Activated CD8-positive, alpha-beta T cell treated with anti-CD3 and anti-CD28 coated beads for 36 hours (primary cell): Measurements from ENCODE around the gene ATG9B. TPM values are rescaled to one million over a fixed set of nuclear protein-coding genes. Genes with fewer than 3 reads are reported as not detected.

ENCODE experiments used
- ATAC-seq: fragments of 200-7000 bp; cut with Tn5 transposase; one replicate; pipeline ENCODE4 v1.10.0; 2021; ENCODE audit warnings: mild to moderate bottlenecking, moderate library complexity
- CTCF ChIA-PET: fragments of 350-600 bp; sonication (Branson Sonifier 250); formaldehyde crosslinking; loops from one replicate; lab custom pipeline; 2021; ENCODE audit warnings: antibody characterized with exemption; lab: Charles Lee
- POLR2A ChIA-PET: fragments of 350-600 bp; sonication (Branson Sonifier 250); formaldehyde crosslinking; loops from one replicate; lab custom pipeline; 2021; ENCODE audit warnings: antibody characterized with exemption; lab: Charles Lee
- DNase-seq: peaks from one replicate; pipeline ENCODE4 v3.0.0-alpha.2; 2020
- H3K27ac Mint-ChIP-seq: one replicate; pipeline ENCODE4 v1.8.0; 2021; ENCODE audit warnings: mild to moderate bottlenecking, mixed read lengths
- H3K27me3 Mint-ChIP-seq: one replicate; pipeline ENCODE4 v1.8.0; 2021; ENCODE audit warnings: mixed read lengths
- H3K36me3 Mint-ChIP-seq: one replicate; pipeline ENCODE4 v1.8.0; 2021; ENCODE audit warnings: low read depth, mixed read lengths
- H3K4me1 Mint-ChIP-seq: one replicate; pipeline ENCODE4 v1.8.0; 2021; ENCODE audit warnings: low read depth, mixed read lengths
- H3K4me3 Mint-ChIP-seq: one replicate; pipeline ENCODE4 v1.8.0; 2021; ENCODE audit warnings: mild to moderate bottlenecking, moderate library complexity, mixed read lengths
- H3K9me3 Mint-ChIP-seq: one replicate; pipeline ENCODE4 v1.8.0; 2021; ENCODE audit warnings: mixed read lengths
- intact Hi-C: fragments of 100-400 bp; cut with micrococcal nuclease; formaldehyde crosslinking; loops from one replicate; pipeline ENCODE4 v1.10.0; 2022
- total RNA-seq, 2 experiments: library from RNA; stranded (reverse); gene quantifications; one replicate each; pipeline ENCODE4 v1.2.3, GENCODE V29; 2021
- TF ChIP-seq, protein P1 (sequence below): fragments of 200-600 bp; IDR thresholded peaks from one replicate; pipeline ENCODE4 v1.8.0; 2022; ENCODE audit warnings: antibody characterized with exemption, mild to moderate bottlenecking

The ATG9B gene
- total RNA-seq, 2 experiments from 2014 or later: 12.6 to 14.0 TPM

DNA sequence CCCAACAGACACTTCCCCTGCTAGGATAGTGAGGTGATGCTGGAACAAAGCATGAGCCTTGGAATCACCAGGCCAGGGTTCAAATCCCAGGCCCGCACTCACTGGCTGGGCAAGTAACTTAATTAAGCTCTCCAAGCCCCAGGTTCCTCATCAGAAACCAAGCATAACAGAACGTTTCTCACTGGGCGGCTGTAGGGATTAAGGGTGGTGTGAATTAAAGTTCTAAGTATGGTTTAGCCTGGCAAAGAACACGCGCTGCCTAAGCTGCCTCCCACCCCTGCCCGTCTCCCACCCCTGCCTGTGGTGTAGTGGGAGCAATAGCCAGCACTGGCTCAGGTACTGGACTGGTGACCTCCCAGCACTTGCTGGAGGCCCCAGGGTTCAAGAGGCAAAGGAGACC is 40.7 kb upstream of the ATG9B start:
- POLR2A ChIA-PET: no interaction called here
- no peaks in the 10 kb centered on the region for H3K9me3 Mint-ChIP-seq
- no peak overlapping the region for H3K4me3 Mint-ChIP-seq
- intact Hi-C loops: no loop called here
- no peak overlapping the region for H3K27ac Mint-ChIP-seq
- DNase-seq: no peak
- no peak for ATAC-seq
- H3K36me3 Mint-ChIP-seq: peaks cover 10% of the 10 kb centered on the region
- TF ChIP-seq, protein P1, sequence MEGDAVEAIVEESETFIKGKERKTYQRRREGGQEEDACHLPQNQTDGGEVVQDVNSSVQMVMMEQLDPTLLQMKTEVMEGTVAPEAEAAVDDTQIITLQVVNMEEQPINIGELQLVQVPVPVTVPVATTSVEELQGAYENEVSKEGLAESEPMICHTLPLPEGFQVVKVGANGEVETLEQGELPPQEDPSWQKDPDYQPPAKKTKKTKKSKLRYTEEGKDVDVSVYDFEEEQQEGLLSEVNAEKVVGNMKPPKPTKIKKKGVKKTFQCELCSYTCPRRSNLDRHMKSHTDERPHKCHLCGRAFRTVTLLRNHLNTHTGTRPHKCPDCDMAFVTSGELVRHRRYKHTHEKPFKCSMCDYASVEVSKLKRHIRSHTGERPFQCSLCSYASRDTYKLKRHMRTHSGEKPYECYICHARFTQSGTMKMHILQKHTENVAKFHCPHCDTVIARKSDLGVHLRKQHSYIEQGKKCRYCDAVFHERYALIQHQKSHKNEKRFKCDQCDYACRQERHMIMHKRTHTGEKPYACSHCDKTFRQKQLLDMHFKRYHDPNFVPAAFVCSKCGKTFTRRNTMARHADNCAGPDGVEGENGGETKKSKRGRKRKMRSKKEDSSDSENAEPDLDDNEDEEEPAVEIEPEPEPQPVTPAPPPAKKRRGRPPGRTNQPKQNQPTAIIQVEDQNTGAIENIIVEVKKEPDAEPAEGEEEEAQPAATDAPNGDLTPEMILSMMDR: no peak
- peaks cover 18% of the 10 kb centered on the region for H3K4me1 Mint-ChIP-seq
- no peaks in the 10 kb centered on the region for H3K27me3 Mint-ChIP-seq
- CTCF ChIA-PET: no interaction called here

DNA sequence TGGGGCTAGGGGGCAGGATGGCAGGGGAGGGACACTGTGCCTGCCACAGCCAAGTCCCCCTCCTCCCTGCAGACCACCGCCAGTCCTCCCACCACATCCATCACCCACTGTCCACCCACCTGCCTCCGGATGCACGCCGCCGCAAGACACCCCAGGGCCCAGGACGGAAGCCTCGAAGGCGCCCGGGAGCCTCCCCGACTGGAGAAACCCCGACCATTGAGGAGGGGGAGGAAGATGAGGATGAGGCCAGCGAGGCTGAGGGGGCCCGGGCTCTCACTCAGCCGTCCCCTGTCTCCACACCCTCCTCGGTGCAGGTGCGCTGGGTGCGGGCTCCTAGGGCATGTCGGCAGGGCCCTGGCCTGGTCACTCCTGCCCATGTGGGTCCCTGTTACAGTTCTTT is 40.2 kb upstream of the ATG9B start:
- H3K4me1 Mint-ChIP-seq: peaks cover 18% of the 10 kb centered on the region
- H3K27ac Mint-ChIP-seq: no peak overlapping the region
- H3K4me3 Mint-ChIP-seq: no peak overlapping the region
- POLR2A ChIA-PET: no interaction called here
- peaks cover 10% of the 10 kb centered on the region for H3K36me3 Mint-ChIP-seq
- ATAC-seq (no peak), DNase-seq (no peak)
- intact Hi-C loops: no loop called here
- TF ChIP-seq, protein P1: no peak
- CTCF ChIA-PET: no interaction called here
- H3K27me3 Mint-ChIP-seq: no peaks in the 10 kb centered on the region
- H3K9me3 Mint-ChIP-seq: no peaks in the 10 kb centered on the region

DNA sequence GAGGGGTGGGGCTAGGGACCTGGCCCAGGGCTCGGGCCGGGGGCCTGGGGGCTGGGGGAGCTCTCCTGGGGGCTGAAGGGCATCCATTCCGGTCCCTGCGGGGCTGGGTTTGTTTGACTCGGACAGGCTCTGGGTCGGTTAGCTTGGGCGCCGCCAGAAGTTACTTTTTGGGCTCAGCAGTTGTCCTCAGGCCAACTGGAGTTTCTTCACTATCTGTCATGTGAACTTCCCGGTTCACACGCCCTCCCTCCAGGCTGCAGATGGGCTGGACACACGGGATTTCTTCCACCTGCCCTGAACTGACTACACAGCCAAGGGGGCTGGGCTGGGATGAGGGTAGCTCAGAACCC is 38.9 kb upstream of the ATG9B start:
- POLR2A ChIA-PET: no interaction called here

DNA sequence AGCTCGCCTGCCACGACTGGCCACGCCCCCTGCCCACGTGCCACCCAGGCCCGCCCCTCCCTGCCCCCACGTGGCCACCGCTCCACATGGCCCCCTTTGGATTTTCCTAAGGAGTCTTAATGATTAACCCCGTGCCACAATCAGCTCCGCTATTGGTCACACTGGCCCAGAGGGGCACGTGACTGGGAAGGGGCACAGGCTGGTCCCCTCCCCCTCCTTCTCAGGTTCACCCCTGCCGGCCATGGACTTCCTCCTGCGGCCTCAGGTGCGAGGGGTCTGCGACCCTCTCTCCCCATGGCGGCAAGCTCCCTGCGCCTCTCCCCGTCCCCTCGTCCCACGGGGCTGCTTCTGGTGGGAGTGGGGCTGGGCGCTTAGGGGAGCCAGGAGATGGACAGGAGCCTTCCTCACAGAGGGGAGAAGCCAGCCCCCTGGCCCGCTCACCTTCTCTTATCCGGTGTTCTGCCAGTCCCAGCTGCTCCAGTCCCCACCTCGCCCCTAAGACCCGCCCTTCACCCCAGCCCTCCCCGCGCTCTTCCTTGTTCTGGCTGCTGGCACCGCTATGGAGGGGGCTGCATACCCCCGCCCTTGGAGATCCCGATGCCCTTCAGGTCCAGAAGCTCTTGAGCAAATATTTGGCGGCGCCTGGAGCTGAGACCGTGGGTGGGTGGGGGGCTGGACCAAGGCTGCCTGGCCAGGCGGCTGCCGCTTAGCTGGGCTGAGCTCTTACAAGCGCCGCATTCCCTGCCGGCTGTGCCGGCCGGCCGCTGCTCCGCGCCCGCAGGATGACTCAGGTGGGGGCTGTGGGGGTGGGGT is 38.3 kb upstream of the ATG9B start:
- CTCF ChIA-PET: interaction anchor here (1.5 kb wide), 2 partner anchors 23 to 182 kb away, joined by 4 read pairs; no protein-coding TSS in a partner anchor
- intact Hi-C loops: no loop called here
- Mint-ChIP-seq H3K4me1 (peaks cover 24% of the 10 kb centered on the region), H3K9me3 (no peaks in the 10 kb centered on the region), H3K27ac (no peak overlapping the region), H3K36me3 (peaks cover 5% of the 10 kb centered on the region), H3K4me3 (no peak overlapping the region), H3K27me3 (no peaks in the 10 kb centered on the region)
- DNase-seq: no peak
- no peak for ATAC-seq
- POLR2A ChIA-PET: no interaction called here
- TF ChIP-seq, protein P1: no peak

More for the DNA sequence above, 38.9 kb upstream of the ATG9B start:
- CTCF ChIA-PET: interaction anchor here (1.5 kb wide), 2 partner anchors 22 to 181 kb away, joined by 4 read pairs; no protein-coding TSS in a partner anchor
- ATAC-seq (no peak), DNase-seq (no peak)
- no peak overlapping the region for H3K4me3 Mint-ChIP-seq
- no peaks in the 10 kb centered on the region for H3K27me3 Mint-ChIP-seq
- no peaks in the 10 kb centered on the region for H3K9me3 Mint-ChIP-seq
- intact Hi-C loops: no loop called here
- H3K27ac Mint-ChIP-seq: no peak overlapping the region
- H3K4me1 Mint-ChIP-seq: peaks cover 24% of the 10 kb centered on the region
- TF ChIP-seq, protein P1: no peak
- peaks cover 7% of the 10 kb centered on the region for H3K36me3 Mint-ChIP-seq

DNA sequence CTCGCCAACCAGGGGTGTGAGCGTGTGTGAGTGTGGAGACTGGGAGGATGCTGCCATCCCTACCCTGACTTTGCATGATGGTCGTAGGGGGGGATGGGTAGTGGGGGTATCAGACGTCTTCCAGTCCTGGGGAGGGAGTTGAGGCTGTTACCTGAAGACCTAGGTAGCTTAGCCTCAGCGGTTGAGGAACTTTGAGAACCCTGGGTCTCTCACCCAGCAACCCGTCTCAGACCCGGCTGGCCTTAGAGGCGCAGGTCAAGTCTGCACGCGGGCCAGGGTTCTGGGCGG is 37.8 kb upstream of the ATG9B start:
- no peak overlapping the region for H3K27ac Mint-ChIP-seq
- intact Hi-C loops: no loop called here
- POLR2A ChIA-PET: no interaction called here

More for the DNA sequence above, 37.8 kb upstream of the ATG9B start:
- H3K27me3 Mint-ChIP-seq: no peaks in the 10 kb centered on the region
- H3K36me3 Mint-ChIP-seq: peaks cover 5% of the 10 kb centered on the region
- DNase-seq (no peak), ATAC-seq (no peak)
- H3K4me3 Mint-ChIP-seq: peak overlapping the region; percentile 95
- TF ChIP-seq, protein P1: no peak
- peaks cover 29% of the 10 kb centered on the region for H3K4me1 Mint-ChIP-seq
- CTCF ChIA-PET: no interaction called here
- H3K9me3 Mint-ChIP-seq: no peaks in the 10 kb centered on the region
